HG03108 (cell line): Measurements from ENCODE around the gene DDX42.
"Not testable (repeated sequence)": the region's sequence is repeated elsewhere in the genome, so short reads cannot be mapped to it uniquely, and the experiment has no call there.

Source experiments
- ATAC-seq: cut with Tn5 transposase; IDR thresholded peaks from one replicate; pipeline ENCODE4 v1.9.1; 2021; ENCODE audit warnings: moderate library complexity; ENCODE audit not compliant: unreplicated experiment

The DDX42 gene

GRCh38 chr17:63780507-63780906 is 6.5 kb downstream of the DDX42 start:
- ATAC-seq, result no peak

- no peak for ATAC-seq
Observed at GRCh38 chr17:63780928-63781327, 7.0 kb downstream of the DDX42 start.

GRCh38 chr17:63783522-63783921 is 9.6 kb downstream of the DDX42 start:
- no peak for ATAC-seq

DNA sequence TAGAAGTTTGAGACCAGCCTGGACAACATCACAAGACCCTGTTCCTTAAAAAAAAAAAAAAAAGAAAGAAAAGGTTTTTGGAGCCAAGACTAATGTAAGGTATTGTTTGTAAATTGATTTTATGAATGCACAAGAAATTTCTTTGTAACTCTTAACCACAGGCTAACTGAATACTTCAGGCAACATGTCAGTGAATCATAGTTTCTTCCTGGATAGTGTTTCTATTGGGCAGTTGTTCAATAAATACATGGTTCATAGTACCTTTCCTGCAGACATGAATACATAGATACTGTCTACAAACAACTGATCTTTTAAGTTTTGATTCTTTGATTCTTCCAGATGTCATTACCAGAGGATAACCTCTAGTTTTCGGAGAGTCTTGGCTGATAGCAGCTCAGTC is 11.6 kb downstream of the DDX42 start:
- no peak for ATAC-seq

- ATAC-seq, result no peak
Observed at GRCh38 chr17:63786117-63786516, 12.1 kb downstream of the DDX42 start.

GRCh38 chr17:63786971-63787711 is 13.2 kb downstream of the DDX42 start:
- no peak for ATAC-seq

- ATAC-seq, result no peak
Observed at GRCh38 chr17:63790057-63790456, 16.1 kb downstream of the DDX42 start.

DNA sequence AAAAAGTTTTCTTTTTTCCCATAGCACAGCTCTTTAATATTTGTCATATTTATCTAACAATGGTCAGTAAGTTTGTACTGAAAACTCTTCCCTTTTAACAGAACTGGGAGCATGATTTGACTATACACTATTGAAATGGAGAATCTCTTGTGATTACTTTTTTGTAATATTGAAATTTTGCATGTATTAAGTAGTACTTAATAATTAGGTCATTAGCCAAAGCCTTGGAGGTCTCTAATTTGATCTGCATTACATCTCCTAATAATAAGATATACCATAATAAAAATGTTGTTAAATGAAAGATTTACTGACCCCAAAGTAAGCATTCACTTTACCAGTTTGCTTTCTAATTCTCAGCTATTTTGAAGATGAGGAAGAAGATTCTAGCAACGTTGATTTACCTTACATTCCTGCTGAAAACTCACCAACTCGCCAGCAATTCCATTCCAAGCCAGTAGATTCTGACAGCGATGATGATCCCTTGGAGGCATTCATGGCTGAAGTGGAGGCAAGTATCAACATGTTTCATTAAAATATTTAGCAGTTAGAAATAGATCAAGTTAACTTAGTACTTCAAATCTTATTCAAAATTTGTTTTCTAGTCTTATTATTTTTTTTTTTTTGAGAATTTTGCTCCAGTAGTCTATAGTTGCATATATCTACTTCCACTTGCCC is 18.2 kb downstream of the DDX42 start:
- no peak for ATAC-seq

DNA sequence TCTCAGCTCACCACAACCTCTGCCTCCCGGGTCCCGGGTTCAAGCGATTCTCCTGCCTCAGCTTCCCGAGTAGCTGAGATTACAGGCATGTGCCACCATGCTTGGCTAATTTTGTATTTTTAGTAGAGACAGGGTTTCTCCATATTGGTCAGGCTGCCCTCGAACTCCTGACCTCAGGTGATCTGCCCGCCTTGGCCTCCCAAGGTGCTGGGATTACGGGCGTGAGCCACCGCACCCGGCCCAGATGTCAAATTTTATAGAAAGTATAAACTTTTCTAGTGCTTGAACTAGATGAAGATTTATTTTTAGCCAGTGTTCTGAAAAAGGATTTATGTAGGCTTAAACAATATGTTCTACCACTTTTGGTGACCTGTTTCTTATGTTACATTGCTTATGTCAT is 22.4 kb downstream of the DDX42 start:
- ATAC-seq, result not testable (repeated sequence)

DNA sequence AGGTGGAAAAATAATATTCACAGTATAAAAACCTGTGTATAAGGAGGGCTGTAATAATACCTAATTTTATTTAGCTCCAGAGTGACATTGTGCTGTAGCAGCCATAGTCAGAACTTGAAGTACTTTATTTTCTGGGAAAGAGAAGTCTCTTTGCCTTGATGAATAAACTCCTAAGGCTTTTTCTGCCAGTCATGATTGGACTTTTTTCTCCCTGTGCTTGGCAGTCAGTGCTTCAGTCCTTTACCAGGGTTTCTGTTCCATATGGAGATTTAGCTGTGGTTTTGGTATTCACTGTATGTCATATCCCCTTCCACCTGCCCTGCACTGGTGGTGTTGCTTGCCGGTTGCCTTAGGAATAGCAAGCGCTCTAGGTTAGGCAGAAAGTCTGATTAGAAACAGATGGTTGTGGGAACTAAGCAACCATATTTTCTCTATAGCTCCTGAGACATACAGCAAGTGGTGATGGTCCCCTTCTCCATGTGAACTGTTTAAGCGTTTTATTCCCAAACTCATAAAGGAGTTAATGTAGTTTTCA is 24.7 kb downstream of the DDX42 start:
- no peak for ATAC-seq

DNA sequence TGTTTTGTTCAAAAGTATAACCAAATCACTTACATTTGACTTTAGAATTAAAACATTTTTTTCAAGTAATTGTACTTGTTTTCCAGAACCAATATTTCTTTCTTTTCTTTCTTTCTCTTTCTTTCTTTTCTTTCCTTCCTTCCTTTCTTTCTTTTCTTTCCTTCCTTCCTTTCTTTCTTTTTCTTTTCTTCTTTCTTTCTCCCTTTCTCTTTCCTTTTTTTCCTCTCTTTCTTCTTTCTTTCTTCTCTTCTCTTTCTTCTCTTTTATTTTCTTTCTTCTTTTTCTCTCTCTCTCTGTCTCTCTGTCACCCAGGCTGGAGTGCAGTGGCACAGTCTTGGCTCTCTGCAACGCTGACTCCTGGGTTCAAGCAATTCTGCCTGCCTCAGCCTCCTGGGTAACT is 26.8 kb downstream of the DDX42 start:
- no peak for ATAC-seq

DNA sequence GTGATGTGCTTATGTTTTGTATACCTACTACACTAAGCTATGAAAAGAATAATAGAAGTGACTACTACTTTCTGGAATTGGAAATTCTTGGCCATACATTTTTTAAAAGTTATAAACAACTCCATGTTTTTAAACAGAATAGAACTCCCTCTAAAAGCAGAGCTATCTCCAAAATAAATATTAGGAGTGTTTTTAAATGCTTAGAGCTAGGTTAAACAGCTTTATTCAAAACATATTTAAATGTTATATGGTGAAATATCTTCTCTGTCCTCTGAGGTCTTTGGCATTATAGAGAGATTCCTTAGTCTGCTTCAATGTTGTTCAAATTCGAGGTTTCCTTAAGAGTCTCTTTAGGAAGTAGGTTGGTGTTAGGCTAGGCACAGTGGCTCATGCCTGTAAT is 30.4 kb downstream of the DDX42 start:
- ATAC-seq, result no peak

DNA sequence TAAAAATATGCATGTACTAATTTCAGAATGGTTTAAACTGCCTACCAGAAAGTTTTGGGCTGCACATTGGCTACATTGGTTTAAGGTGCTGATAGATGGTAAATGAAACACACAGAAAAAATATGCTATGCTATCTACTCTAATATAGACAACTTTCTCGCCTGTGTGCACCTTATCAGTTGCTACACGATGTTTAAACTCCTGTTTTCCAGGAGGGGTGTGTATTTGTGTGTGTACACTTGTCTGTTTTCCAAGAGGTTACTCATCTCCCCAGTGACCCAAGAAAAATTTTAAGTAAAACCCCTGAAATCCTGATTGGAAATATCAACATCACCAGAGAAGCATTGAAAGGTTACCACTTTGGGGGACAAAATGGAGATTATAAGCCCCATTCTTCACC is 31.6 kb downstream of the DDX42 start:
- ATAC-seq, result no peak

- no peak for ATAC-seq
Observed at GRCh38 chr17:63809970-63810369, 36.0 kb downstream of the DDX42 start.

DNA sequence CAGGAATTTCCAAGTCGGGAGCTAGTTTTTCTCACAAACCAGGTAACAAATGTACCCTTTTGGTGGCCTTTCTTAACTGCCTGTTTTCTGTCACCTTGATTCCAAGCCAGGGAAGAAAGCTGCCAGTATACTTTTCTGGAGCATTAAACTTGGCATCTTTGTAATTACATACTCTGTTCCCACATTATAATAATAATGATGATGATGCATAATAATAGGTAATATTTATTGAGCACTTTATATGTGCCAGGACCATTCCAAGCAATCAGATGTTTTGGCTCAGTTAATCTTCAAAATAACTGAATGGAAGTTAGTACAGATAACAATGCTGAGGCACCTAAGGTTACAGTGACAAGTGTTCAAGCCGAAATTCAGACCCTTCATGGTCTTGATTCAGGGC is 42.2 kb downstream of the DDX42 start:
- ATAC-seq, result no peak

DNA sequence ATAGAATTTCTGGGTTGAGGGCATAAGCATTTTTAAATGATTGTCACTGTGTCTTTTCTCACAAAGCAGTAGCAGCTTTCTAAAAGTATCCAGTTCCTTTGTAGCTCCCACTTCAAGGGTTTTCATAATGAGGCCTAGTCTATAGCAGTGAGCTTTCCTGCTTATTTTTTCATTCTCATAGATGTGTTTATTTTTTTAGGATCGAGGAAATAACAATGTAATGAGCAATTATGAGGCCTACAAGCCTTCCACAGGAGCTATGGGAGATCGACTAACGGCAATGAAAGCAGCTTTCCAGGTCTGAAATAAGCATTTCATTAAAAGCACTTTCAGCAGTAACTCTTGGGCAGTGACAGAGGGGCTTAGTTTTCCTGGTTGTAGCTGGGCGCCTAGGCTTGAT is 42.7 kb downstream of the DDX42 start:
- no peak for ATAC-seq

DNA sequence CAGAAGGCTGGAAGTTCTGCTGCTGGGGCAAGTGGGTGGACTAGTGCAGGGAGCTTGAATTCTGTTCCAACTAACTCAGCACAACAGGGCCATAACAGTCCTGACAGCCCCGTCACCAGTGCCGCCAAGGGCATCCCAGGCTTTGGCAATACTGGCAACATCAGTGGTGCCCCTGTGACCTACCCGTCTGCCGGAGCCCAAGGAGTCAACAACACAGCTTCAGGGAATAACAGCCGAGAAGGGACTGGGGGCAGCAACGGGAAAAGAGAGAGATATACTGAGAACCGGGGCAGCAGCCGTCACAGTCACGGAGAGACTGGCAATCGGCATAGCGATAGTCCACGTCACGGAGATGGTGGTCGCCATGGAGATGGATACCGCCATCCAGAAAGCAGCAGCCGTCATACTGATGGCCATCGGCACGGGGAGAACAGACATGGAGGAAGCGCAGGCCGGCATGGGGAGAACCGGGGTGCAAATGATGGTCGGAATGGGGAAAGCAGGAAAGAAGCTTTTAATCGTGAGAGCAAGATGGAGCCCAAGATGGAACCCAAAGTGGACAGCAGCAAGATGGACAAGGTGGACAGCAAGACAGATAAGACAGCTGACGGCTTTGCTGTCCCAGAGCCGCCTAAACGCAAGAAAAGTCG is 43.9 kb downstream of the DDX42 start:
- ATAC-seq, result no peak

- ATAC-seq, result no peak
Observed at GRCh38 chr17:63819131-63819530, 45.2 kb downstream of the DDX42 start.

GRCh38 chr17:63819585-63820537 is 45.9 kb downstream of the DDX42 start:
- ATAC-seq, result no peak

- ATAC-seq, result no peak
Observed at GRCh38 chr17:63820963-63821561, 47.1 kb downstream of the DDX42 start.
